Measurements from ENCODE around the gene GOLGA6L2.
"Not testable (repeated sequence)": the region's sequence is repeated elsewhere in the genome, so short reads cannot be mapped to it uniquely, and the experiment has no call there.

The GOLGA6L2 gene, protein sequence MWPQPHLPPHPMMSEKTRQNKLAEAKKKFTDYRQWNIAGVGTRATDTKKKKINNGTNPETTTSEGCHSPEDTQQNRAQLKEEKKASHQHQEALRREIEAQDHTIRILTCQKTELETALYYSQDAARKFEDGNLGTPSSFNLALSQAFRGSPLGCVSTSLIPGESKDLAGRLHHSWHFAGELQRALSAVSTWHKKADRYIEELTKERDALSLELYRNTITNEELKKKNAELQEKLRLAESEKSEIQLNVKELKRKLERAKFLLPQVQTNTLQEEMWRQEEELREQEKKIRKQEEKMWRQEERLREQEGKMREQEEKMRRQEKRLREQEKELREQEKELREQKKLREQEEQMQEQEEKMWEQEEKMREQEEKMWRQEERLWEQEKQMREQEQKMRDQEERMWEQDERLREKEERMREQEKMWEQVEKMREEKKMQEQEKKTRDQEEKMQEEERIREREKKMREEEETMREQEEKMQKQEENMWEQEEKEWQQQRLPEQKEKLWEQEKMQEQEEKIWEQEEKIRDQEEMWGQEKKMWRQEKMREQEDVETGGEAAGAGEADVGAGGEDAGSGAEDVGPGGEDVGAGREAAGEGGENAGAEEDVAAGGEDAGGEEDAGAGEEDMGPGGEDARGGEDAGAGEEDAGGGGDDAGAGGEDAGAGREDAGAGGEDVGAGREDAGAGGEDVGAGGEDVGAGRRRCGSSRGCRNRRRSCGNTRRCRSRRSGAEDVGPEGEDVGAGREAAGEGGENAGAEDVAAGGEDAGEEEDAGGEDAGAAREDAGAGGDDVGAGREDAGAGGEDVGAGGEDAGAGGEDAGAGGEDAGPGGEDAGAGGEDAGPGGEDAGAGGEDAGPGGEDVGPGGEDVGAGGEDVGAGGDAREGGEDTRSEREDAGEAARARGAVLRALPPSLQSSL

DNA sequence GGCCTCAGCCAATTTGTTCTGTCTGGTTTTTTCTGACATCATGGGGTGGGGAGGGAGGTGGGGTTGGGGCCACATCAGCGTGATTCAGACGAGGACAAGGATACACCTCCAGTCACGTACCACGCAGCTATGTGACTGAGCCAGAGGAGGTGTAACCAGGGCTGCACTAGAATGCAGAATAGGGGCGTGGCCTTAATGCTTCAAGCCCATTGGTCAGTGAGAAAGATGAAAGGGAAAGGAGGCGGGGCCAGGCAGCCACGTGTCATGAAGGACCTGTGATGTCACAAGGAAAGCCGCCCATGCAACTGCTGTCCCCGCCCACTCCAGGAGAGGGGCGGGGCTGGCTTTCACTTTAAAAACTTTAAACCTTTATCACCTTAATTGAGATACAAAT, at the start of gene GOLGA6L2:
Gene GOLGA6L2 (minus strand): TSS at position 137 of the 394 bp plus-strand sequence. CDS start 62 bp downstream, at position 75.
- DNase-seq (ENCODE audit: low read depth in 1 of 2, low spot score in 1 of 2): no peak

DNA sequence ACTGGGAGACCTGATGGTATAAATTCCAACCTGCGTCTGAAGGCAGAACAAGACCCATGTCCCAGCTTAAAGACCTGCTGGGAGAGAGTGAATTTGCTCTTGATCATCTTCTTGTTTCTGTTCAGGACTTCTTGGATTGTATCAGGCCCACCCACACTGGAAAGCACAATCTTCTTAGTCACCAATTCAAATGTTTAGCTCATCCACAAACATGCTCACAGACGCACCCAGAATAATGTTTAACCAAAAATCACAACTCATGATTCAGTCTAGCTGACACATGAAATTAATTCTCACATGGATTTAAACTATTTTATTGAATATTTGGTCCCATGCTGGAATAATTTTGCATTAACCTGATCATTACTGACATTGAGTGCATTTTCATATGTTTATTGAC, 37.8 kb upstream of the GOLGA6L2 start:
- no peak for DNase-seq (ENCODE audit: low read depth in 1 of 2, low spot score in 1 of 2)

DNA sequence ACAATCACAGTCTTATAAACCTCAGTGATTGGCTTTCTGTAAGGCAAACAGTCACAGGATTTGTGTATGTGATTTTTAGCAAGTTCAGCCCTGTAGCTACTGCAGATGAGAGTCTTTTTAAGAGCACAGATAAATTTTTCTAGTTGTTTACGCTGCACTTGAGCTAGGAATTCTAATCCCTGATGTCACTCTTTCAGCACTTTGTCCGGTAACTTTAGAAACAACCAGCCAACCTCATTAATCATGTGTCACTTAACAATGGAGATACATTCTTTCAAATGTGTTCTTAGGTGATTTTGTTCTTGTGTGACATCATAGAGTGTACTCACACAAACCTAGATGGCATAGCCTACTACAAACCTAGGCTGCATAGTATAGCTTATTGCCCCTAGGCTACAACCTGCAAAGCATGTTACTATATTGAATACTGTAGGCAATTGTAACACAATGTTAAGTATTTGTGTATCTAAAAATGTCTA, 36.8 kb upstream of the GOLGA6L2 start:
- no peak for DNase-seq (ENCODE audit: low read depth in 1 of 2, low spot score in 1 of 2)

DNA sequence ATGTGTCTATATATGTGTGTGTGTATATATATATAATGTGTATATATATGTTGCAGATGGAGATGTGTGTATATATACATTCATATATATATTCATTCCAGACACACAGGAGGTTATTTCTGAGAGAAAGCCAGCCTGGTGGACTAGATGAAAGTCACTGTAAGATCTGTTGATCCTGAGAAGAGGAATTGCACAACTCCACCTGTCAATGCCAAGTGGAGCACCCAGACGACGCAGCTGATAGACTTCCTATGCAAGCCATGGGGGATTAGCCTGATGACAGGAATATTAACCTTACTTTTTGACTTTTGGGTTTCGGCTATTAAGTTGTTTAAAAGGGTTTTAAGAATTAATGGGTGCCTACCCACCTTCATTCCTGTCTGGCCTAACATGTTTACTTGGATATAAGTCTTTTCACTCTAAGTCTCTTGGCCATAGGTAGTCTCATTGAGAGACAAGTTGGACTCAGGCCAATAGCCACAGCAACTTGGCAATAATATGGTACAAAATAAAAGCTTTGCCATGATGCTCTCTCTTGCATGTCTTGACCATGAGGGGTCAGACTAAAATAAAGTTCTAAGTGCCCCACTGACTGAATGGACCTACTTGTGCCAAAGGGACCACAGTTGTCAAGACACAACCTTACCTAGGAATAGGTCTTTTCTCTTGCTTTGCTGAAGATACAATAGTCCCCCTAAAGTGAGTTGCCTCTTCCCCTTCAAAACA, 35.9 kb upstream of the GOLGA6L2 start:
- no peak for DNase-seq (ENCODE audit: low read depth in 1 of 2, low spot score in 1 of 2)

DNA sequence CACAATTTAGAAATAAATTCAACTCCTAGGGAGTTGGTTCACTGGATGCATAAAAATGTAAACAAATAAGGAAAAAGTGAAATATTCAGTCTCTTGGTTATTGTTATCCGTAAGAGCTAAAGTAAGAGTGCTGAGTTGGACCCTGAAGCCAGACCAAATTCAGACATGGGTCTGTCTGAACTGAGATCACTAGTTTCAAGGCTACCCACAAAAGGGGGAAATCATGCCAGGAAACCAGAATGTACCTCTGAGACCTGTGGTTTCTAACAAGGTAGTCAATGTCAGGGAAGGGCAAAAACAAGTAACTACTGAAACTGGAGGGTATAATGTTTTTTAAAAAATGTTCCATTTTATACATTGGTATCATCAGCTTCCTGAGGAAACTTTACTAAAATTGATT, 35.2 kb upstream of the GOLGA6L2 start:
- no peak for DNase-seq (ENCODE audit: low read depth in 1 of 2, low spot score in 1 of 2)

DNA sequence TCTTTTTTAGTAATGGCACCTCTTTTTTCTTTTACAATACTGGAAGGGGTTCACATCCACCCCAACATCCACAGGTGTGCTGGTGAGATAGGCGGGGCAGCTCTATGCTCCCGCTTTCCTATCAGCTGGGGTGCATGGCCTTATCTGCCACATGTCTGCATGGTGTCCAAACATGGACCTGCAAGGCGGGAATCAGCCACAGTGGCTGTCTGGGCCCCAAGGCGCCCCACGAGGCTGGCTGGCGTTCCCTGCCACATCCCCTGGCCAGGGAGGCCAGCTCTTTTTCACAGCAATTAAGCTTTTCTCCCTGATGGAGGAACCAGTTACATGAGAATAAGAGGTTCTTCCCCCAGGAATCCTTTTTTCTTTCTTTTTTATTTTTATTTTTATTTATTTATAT, 30.9 kb upstream of the GOLGA6L2 start:
- no peak for DNase-seq (ENCODE audit: low read depth in 1 of 2, low spot score in 1 of 2)

DNA sequence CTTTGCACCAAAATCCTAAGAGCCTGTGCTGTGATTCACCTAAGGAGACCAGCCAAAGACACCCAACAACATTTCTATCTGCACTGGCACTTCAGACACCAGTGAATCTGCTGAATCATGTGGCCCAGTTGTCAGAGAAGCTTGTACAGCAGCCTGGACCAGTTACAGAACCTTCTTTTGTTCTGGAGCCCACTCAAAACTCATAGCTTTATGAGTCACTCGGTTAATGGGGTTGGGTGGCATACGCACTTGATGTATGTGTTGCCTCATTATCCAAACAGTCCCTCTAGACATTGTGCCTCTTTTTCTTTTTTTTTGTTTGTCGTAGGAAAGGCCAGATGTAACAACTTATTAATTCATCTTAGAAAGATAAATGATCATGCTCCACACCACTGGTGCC, 25.6 kb upstream of the GOLGA6L2 start:
- DNase-seq (ENCODE audit: low read depth in 1 of 2, low spot score in 1 of 2): no peak

DNA sequence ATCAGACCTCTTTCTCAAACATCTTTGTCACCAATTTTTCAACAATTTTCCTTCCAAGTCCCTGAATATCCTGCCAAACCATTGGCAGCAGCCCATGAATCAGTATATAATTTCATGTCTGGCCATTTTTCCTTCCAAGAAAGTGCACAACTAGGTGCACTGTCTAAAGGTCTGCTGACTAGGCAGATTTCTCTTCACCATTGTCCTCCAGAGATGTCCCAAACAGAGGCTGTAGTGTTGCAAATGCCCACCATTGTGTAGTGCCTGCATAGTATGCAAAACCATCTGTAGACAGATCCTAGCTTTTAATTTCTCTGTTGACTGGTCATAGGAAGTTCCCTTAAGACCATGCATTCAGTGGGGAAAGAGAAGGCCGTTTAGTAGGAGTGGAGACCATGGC, 25.0 kb upstream of the GOLGA6L2 start:
- DNase-seq (ENCODE audit: low read depth in 1 of 2, low spot score in 1 of 2): no peak

DNA sequence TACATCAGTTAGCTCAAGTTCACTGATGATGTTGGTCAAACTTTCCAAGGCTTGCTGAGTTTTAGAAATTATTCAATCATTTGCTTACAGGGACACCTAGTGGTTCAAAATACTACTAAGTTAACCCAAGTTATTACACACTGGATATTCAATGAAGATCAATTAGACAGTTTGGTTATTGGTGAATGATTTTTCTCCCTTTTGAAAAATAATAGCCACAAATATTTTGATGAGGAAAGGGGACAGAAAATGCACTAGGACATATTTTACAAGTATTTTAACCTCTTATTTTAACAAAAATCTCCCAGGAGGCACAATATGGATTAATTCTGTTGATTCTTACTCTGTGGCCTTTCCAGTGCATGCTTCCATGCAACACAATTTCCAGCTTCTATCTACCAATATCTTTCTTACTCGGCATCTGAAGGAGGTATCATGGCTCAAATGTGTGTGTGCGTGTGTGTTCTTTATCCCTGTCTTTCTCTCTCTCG, 20.1 kb upstream of the GOLGA6L2 start:
- DNase-seq (ENCODE audit: low read depth in 1 of 2, low spot score in 1 of 2): no peak

DNA sequence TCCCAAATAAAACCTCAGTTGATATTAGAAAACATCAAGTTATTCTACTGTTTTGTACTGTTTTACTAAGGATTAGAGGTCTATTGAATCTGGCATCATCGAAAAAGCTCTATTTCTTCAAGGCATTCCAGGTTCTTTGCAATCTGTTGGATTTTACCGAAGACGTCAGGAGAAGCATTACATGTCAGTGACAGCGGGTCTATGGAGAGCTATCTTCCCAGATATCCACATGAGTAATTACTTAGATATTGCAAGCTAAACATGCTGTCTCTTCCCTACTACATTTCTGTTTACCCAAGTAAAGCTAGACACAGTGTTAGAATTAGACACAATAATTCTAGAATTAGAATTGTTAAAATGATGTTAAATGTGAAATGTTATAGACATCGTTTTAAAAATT, 10.8 kb upstream of the GOLGA6L2 start:
- no peak for DNase-seq (ENCODE audit: low read depth in 1 of 2, low spot score in 1 of 2)

DNA sequence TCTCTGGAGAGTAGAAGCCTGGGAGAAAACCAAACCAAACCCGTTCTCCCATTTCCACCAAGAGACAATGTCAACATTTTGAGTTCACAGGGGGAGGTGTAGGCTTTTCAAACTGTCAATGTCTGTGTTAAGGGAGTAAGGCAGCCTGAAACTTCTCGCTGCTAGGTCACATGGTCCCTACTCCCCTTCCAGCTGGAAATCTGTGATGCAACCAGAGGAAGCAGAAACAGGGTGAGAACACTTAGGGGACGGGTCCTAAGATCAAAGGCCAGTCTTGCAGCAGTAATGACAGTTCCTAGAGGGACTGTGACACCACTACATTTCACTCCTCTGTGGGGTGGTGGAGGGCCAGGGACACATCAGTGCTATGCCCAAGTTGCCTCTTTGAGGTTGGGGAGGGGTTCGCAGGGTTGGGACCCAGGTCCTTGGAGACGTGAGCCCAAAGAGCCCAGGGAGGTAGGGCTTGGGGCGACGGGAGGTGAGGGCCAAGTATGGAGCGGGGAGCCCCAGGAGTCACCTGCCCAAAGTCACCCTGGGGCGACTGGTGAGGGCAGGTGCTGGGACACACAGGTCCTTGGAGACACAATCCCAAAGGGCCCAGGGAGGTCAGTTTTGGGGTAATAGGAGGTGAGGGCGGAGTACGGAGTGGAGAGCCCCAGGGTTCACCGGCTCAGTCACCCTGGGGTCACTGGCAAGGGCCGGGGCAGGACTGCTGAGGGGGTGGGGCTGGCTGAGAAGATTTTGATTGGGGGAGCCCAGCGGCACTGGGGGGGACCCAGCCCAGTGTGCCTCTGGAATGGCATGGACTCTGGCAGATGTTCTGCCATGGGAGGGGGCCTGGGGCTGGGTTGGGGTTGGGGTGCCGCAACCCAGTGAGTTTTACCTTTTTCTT, 582 bp downstream of the GOLGA6L2 start:
- DNase-seq (ENCODE audit: low read depth in 1 of 2, low spot score in 1 of 2): no peak

DNA sequence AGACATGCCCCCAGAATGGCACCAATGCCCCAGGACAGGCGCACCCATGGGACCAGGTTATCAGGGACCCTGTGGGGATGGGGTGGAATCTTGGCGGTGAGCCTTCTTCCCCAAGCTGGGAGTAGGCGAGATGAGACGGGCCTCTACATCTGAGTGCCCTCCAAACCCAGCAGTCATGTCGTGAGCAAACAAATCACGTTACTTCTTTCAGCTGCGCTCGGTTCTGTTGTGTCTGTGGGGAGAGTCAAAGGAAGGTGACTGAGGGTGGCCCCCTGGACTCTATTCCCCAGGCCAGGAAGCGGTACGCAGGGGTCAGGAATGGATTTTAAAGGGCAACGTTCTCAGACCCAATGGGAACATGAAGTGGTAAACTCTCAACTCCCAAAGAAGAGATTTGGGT, 2.8 kb downstream of the GOLGA6L2 start:
- DNase-seq (ENCODE audit: low read depth in 1 of 2, low spot score in 1 of 2): no peak

DNA sequence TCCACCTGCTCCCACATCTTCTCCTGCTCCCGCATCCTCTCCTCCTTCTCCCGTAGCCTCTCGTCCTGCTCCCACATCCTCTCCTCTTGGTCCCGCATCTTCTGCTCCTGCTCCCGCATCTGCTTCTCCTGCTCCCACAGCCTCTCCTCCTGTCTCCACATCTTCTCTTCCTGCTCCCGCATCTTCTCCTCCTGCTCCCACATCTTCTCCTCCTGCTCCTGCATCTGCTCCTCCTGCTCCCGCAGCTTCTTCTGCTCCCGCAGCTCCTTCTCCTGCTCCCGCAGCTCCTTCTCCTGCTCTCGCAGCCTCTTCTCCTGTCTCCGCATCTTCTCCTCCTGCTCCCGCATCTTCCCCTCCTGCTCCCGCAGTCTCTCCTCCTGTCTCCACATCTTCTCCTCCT, 5.8 kb downstream of the GOLGA6L2 start:
- no peak for DNase-seq (ENCODE audit: low read depth in 1 of 2, low spot score in 1 of 2)

DNA sequence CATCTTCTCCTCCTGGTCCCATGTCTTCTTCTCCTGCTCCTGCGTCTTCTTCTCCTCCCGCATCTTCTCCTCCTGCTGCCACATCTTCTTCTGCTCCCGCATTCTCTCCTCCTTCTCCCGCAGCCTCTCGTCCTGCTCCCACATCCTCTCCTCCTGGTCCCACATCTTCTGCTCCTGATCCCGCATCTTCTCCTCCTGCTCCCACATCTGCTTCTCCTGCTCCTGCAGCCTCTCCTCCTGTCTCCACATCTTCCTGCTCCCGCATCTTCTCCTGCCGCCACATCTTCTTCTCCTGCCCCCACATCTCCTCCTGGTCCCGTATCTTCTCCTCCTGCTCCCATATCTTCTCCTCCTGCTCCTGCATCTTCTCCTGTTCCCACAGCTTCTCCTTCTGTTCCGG, 6.4 kb downstream of the GOLGA6L2 start:
- no peak for DNase-seq (ENCODE audit: low read depth in 1 of 2, low spot score in 1 of 2)

DNA sequence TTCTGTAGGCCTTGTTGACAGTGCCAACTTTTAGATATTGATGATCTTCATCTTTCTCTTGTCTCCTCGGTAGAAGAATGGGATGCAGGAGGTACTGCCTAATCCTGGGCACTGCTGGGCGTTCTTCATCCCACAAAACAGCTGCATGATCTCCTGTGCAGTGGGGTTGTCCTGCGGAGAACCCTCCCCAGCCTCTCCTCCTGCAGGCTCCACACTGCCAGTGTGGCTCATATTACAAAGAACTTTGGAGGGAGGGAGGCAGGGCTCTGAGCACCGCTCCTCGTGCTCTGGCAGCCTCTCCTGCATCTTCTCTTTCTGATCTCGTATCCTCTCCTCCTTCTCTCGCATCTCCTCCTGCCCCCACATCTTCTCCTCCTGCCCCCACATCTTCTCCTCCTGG, 7.5 kb downstream of the GOLGA6L2 start:
- DNase-seq (ENCODE audit: low read depth in 1 of 2, low spot score in 1 of 2): no peak

DNA sequence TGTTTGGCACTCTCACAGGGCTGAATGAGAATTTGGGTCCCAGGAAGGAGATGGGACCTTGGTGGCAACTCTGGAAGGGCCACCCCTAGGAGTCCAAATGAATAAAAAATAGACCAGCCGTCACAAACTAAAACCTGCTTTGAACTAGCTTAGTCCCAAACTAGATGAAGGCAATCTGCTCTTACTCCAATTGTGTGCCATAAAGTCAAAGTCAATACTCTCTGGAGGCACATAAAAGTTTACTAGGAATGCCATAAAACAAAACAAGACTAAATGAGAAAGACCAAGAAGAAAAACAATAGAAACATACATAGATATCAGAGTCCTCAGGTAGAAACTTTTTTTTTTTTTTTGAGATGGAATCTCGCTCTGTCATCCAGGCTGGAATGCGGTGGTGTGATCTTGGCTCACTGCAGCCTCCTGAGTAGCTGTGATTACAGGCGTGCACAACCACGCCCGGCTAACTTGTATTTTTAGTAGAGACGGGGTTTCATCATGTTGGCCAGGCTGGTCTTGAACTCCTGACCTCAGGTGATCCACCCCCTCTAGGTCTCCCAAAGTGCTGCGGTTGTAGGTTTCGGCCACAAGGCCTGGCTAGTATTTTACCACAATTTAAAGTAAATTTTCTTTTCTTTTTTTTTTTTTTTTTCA, 8.1 kb downstream of the GOLGA6L2 start:
- DNase-seq (ENCODE audit: low read depth in 1 of 2, low spot score in 1 of 2): no peak

DNA sequence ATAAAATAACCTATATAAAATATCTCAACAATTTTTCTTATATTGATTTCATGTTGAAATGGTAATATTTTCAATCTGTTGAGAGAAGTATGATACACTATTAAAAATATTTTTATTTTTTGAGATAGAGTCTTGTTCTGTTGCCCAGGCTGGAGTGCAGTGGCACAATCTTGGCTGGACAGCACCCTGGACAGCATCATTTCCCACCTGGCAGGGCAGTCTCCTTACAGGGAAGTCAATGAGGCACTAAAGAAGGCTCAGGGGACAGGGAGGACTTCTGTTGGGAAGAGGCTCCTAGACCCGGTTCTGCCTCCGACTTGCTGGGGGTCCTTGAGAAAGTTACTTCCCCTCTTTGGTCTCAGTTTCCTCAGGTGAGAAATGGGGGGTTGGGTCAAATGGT, 9.4 kb downstream of the GOLGA6L2 start:
- DNase-seq (ENCODE audit: low read depth in 1 of 2, low spot score in 1 of 2): no peak

DNA sequence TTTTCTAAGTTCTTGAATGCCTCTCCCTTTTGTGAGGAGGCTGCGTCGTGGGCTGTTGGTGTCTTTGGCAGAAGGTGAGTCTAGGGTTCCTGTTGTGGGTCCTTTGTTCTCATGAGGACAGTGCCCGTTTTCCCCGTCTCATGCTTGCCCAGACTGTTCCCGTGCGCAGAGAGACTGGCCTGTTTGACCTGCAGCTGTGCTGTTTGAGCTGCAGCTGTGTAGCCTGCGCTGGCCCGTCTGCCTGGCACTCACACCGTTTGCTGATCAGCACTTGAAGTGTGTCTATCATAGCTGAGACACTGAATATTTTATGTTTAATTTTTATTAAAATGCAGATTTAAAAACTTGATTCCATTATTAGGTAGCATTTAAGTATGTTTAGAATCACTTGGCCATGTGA, 9.9 kb downstream of the GOLGA6L2 start:
- DNase-seq (ENCODE audit: low read depth in 1 of 2, low spot score in 1 of 2): no peak

DNA sequence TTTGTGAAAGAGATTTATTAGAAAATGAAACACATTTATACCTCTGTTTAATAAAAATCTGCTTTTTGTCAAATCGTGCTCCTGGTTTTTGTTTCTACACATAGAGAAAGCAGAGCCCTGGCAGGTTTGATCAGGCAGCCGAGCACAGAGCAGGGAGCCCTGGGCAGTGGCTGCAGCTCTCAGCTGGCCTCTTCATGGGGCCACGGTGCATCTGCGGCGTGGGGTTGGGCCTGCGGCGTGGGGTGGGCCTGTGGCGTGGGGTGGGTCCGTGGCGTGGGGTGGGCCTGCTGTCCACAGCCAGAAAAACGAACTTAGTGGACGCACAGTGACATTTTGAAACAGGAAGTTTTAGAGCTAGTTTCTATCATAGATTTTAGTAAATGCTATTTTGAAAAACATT, 10.6 kb downstream of the GOLGA6L2 start:
- DNase-seq (ENCODE audit: low read depth in 1 of 2, low spot score in 1 of 2): no peak

DNA sequence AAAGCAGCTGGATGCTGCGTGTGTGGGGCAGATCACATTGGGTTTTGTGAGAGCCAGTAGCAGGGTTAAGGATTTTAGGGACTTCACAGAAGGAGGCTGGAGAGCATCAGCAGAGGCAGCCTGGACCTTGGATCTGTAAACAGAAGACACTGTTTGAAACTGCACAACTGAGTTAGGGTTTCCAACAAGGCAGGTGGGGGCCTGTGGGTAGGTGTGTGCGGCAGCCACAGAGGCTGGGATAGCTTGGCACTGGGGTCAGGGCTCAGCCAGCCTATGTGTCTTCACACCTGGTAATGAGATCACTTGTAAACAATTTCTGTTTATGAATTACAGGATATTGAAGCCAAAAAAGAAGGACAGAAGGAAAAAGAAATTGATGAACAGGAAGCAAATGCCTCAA, 12.3 kb downstream of the GOLGA6L2 start:
- DNase-seq (ENCODE audit: low read depth in 1 of 2, low spot score in 1 of 2): not testable (repeated sequence)

All from stimulated activated CD4-positive, alpha-beta T cell treated with anti-CD3 and anti-CD28 coated beads, Interleukin-15, amount 100 ng/mL, for 1 hour (primary cell).